Spleen (tissue), 7 donors: ENCODE data around the gene NAT8L.

Source experiments
- CTCF ChIP-seq, 11 experiments: fragments of 200-600 bp in 7 of 11; fragments of 450-650 bp in 4 of 11; sonication (generic) in 4 of 11; IDR thresholded peaks in 8 of 11; conservative IDR thresholded peaks in 3 of 11; 1 replicate in 7 of 11; 2 replicates in 4 of 11; pipeline versions ENCODE4 v1.4.0 to v1.8.0; 2016 to 2021; ENCODE audit warnings: antibody characterized with exemption in 11 of 11, inconsistent platforms in 4 of 11, mild to moderate bottlenecking in 1 of 11
- POLR2A ChIP-seq, 3 donors: fragments of 450-650 bp; IDR thresholded peaks; one replicate each; pipeline ENCODE4 v1.5.1; 2017; ENCODE audit warnings: antibody characterized with exemption in 3 of 3, mild to moderate bottlenecking in 1 of 3
- POLR2AphosphoS5 ChIP-seq, 3 donors: sonication (generic); formaldehyde crosslinking; IDR thresholded peaks; one replicate each; pipeline ENCODE4 v1.5.1; 2017; ENCODE audit warnings: antibody characterized with exemption in 3 of 3
- donor health status: DM: no; HTN: no; CAD: no; lungs with moderate emphysema.
- donor health status: DM: no; HTN: no; CAD: no.
- donor health status: DM: no; HTN: no; CAD: no.

GRCh38 chr4:2103843-2104547 lies 44.9 kb downstream of the NAT8L start:
- TF ChIP-seq CTCF (IDR thresholded peaks at IDR 0.05 in 8 of 11, conservative IDR thresholded peaks at IDR 0.05 in 3 of 11) (no peak), POLR2A (IDR thresholded peaks at IDR 0.05) (no peak), POLR2AphosphoS5 (IDR thresholded peaks at IDR 0.05) (no peak)
